GM12878 (cell line): ENCODE measurements around the gene UAP1. TPM values are rescaled to one million over a fixed set of nuclear protein-coding genes. Genes with fewer than 3 reads are reported as not detected.

Experiments used
- ATAC-seq: fragments of 200-7000 bp; cut with Tn5 transposase; 3 replicates; pipeline ENCODE4 v1.9.1; 2020; ENCODE audit warnings: mild to moderate bottlenecking, moderate library complexity
- BruUV-seq: library from RNA; stranded (reverse); fragments of 400-500 nt; replicated peaks from 2 replicates; lab custom pipeline; 2021; lab: Mats Ljungman, UMichigan
- CTCF ChIA-PET: fragments of 300-600 bp; sonication (Branson Sonifier 250); formaldehyde crosslinking; extraction: SDS; loops from one replicate; lab custom pipeline; 2021; ENCODE audit warnings: inconsistent platforms; lab: Yijun Ruan, JAX
- POLR2A ChIA-PET: fragments of 350-600 bp; formaldehyde crosslinking; extraction: SDS; loops from one replicate; lab custom pipeline; 2021; ENCODE audit warnings: inconsistent platforms; lab: Charles Lee
- RAD21 ChIA-PET: fragments of 300-600 bp; sonication (Branson Sonifier 250); formaldehyde crosslinking; loops from one replicate; lab custom pipeline; 2023; ENCODE audit warnings: antibody characterized with exemption; ENCODE audit not compliant: unreplicated experiment; lab: Charles Lee
- SMC1A ChIA-PET: fragments of 300-600 bp; sonication (Branson Sonifier 250); formaldehyde crosslinking; loops from one replicate; lab custom pipeline; 2023; ENCODE audit not compliant: unreplicated experiment, uncharacterized antibody; lab: Charles Lee
- DNase-seq: peaks from one replicate; pipeline ENCODE4 v3.0.0-alpha.2; 2011; ENCODE audit warnings: low read depth, low spot score
- FAIRE-seq: peaks from 3 replicates; lab custom pipeline; 2011; peaks lifted over from hg19 to GRCh38; lab: Jason Lieb, UNC
- H2AFZ ChIP-seq: 2 replicates; pipeline ENCODE4 v1.6.0; 2011; ENCODE audit warnings: low read depth, low read length, control low read depth; ENCODE audit not compliant: control insufficient read depth
- H3K27ac ChIP-seq: 2 replicates; pipeline ENCODE4 v1.5.1; 2011; ENCODE audit warnings: control low read depth; ENCODE audit not compliant: control insufficient read depth, insufficient read depth
- H3K27me3 ChIP-seq, 2 experiments: replicated peaks in 1 of 2; 2 replicates each; pipeline versions ENCODE4 v1.6.0 to v1.6.1; 2011; ENCODE audit warnings: low read length in 1 of 2; ENCODE audit not compliant: control insufficient read depth in 2 of 2, insufficient read depth in 2 of 2
- H3K36me3 ChIP-seq, 2 experiments: 2 replicates each; pipeline ENCODE4 v1.5.1; 2011; ENCODE audit warnings: low read length in 1 of 2; ENCODE audit not compliant: control insufficient read depth in 2 of 2, insufficient read depth in 2 of 2
- H3K4me1 ChIP-seq: 2 replicates; pipeline ENCODE4 v1.6.1; 2011; ENCODE audit warnings: mild to moderate bottlenecking, low read length, moderate library complexity, mixed read lengths; ENCODE audit not compliant: control insufficient read depth, insufficient read depth
- H3K4me2 ChIP-seq: 2 replicates; pipeline ENCODE4 v1.6.0; 2011; ENCODE audit warnings: control low read depth; ENCODE audit not compliant: control insufficient read depth, insufficient read depth
- H3K4me3 ChIP-seq: fragments of 200-600 bp; sonication (generic); 2 replicates; pipeline ENCODE4 v1.5.1; 2016
- H3K79me2 ChIP-seq: 2 replicates; pipeline ENCODE4 v1.6.0; 2011; ENCODE audit warnings: low read length; ENCODE audit not compliant: control insufficient read depth, insufficient read depth
- H3K9ac ChIP-seq: 2 replicates; pipeline ENCODE4 v1.8.0; 2011; ENCODE audit warnings: low read length, control low read depth, mixed read lengths; ENCODE audit not compliant: control insufficient read depth, insufficient read depth
- H3K9me3 ChIP-seq: replicated peaks from 3 replicates; pipeline ENCODE4 v1.5.1; 2011; ENCODE audit warnings: mild to moderate bottlenecking, low read length; ENCODE audit not compliant: control insufficient read depth, insufficient read depth
- H4K20me1 ChIP-seq: 2 replicates; pipeline ENCODE4 v1.6.0; 2011; ENCODE audit not compliant: control insufficient read depth, insufficient read depth
- ASH2L ChIP-seq: fragments of 300-600, 200-600 bp; sonication (generic); IDR thresholded peaks from 2 replicates; pipeline ENCODE4 v1.6.1; 2017; ENCODE audit warnings: low read depth, mild to moderate bottlenecking, borderline replicate concordance
- BRCA1 ChIP-seq: IDR thresholded peaks from 2 replicates; pipeline ENCODE4 v1.6.1; 2011; ENCODE audit warnings: low read depth, low read length, improper control_type of control experiment
- KAT2A ChIP-seq: conservative IDR thresholded peaks from 2 replicates; pipeline ENCODE4 v1.6.1; 2011; ENCODE audit warnings: low read depth, low read length; ENCODE audit not compliant: control insufficient read depth
- NFYB ChIP-seq: IDR thresholded peaks from 2 replicates; pipeline ENCODE4 v1.6.1; 2011; ENCODE audit warnings: low read depth, mild to moderate bottlenecking, low read length, improper control_type of control experiment, moderate library complexity; ENCODE audit not compliant: insufficient read depth
- RBBP5 ChIP-seq: fragments of 200-600 bp; sonication (generic); conservative IDR thresholded peaks from 2 replicates; pipeline ENCODE4 v1.6.1; 2016
- RCOR1 ChIP-seq: conservative IDR thresholded peaks from 2 replicates; pipeline ENCODE4 v1.6.1; 2012; ENCODE audit warnings: low read depth, low read length, improper control_type of control experiment
- SMAD1 ChIP-seq: fragments of 450-650 bp; IDR thresholded peaks from 2 replicates; pipeline ENCODE4 v1.6.1; 2018; ENCODE audit warnings: mild to moderate bottlenecking, low read depth; ENCODE audit not compliant: partially characterized antibody
- USF2 ChIP-seq: IDR thresholded peaks from 2 replicates; pipeline ENCODE4 v1.6.1; 2011; ENCODE audit warnings: low read depth, low read length, improper control_type of control experiment, borderline replicate concordance
- ZNF592 ChIP-seq: fragments of 450-650 bp; IDR thresholded peaks from 2 replicates; pipeline ENCODE4 v1.6.1; 2017; ENCODE audit warnings: mild to moderate bottlenecking, moderate library complexity
- WGBS: methylation state at CpG from one replicate; pipeline ENCODE4 v1.1.6; 2016; ENCODE audit warnings: low lambda C conversion rate; ENCODE audit not compliant: insufficient replicate concordance, insufficient coverage; ENCODE audit errors: missing lambda C conversion rate; 5-methylcytosine and 5-hydroxymethylcytosine counted together
- in situ Hi-C: fragments of 300-500 bp; cut with MboI; formaldehyde crosslinking; loops from 9 replicates; pipeline ENCODE4 v1.14.3; 2018; ENCODE audit warnings: mixed read lengths
- intact Hi-C: fragments of 100-400 bp; cut with micrococcal nuclease; formaldehyde crosslinking; loops from one replicate; pipeline ENCODE4 v1.14.2; 2022; ENCODE audit not compliant: unreplicated experiment
- polyA plus RNA-seq, 11 experiments: library from polyadenylated mRNA; depleted of rRNA in 4 of 11; unstranded in 6 of 11; stranded (reverse) in 5 of 11; fragments of >200 nt; fragmentation: Nextera tagmentation in 4 of 11; fragmentation: Illumina TruSeq in 1 of 11; extraction: Ambion mirVana in 4 of 11; extraction: Trizol in 1 of 11; gene quantifications; 1 replicate in 1 of 11; 2 replicates in 10 of 11; pipeline versions ENCODE4 v1.2.1 to v1.2.3, GENCODE V29; 2011 to 2016; ENCODE audit warnings: inconsistent platforms in 2 of 11, missing spikeins in 2 of 11, low read depth in 1 of 11
- total RNA-seq, 4 experiments: library from RNA; depleted of rRNA in 3 of 4; stranded (reverse); fragments of >200 nt in 3 of 4; fragmentation: Illumina TruSeq in 1 of 4; extraction: Trizol in 1 of 4; gene quantifications; 2 replicates each; pipeline versions ENCODE4 v1.2.1 to v1.2.3, GENCODE V29; 2013 to 2021
- TF ChIP-seq, protein P1 (sequence below): fragments of 150-350 bp; IDR thresholded peaks from 2 replicates; pipeline ENCODE4 v1.6.1; 2014; ENCODE audit warnings: mild to moderate bottlenecking, low read depth, low read length

Gene UAP1
- total and polyA plus RNA-seq, 10 of the 15 experiments (the other 5 are each of a cell fraction or from before 2014, with no cell fraction given), result 19.2 to 43.0 (median 30.7) TPM

DNA sequence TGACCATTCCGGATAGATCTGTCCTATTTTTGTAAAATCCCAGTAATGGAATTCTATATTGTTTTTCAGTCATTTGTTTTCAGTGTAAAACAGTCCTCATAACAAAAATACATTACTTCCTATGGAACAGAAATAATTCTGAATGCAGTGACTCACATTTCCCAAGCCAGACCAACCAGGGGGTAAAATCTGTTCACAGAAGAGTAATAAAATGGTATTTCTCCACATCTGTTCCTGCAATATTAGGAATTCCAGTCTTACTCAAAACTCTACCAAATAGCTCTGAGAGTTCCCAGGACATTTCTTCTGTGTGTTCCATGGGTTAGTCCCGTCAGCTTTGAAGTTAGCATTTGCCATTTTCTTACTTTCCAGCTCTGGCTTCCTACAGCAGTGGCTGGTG lies 68.1 kb downstream of the UAP1 start:
- H3K9me3 ChIP-seq, result no peaks in the 10 kb centered on the region
- TF ChIP-seq SMAD1, result no peak
- TF ChIP-seq, protein P1, sequence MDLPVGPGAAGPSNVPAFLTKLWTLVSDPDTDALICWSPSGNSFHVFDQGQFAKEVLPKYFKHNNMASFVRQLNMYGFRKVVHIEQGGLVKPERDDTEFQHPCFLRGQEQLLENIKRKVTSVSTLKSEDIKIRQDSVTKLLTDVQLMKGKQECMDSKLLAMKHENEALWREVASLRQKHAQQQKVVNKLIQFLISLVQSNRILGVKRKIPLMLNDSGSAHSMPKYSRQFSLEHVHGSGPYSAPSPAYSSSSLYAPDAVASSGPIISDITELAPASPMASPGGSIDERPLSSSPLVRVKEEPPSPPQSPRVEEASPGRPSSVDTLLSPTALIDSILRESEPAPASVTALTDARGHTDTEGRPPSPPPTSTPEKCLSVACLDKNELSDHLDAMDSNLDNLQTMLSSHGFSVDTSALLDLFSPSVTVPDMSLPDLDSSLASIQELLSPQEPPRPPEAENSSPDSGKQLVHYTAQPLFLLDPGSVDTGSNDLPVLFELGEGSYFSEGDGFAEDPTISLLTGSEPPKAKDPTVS, result no peak
- TF ChIP-seq ZNF592, result no peak
- no peak for TF ChIP-seq NFYB
- no peak for TF ChIP-seq BRCA1
- TF ChIP-seq RBBP5, result no peak
- TF ChIP-seq RCOR1, result no peak
- TF ChIP-seq ASH2L, result no peak
- no peak for TF ChIP-seq KAT2A
- TF ChIP-seq USF2, result no peak
- peaks cover 2% of the 10 kb centered on the region; the same call in 1 of the 2 replicates for H3K79me2 ChIP-seq
- no peaks in the 10 kb centered on the region for H3K36me3 ChIP-seq
- H3K27me3 ChIP-seq, result no peaks in the 10 kb centered on the region
- ChIA-PET CTCF (interaction anchor here (0.7 to 9.3 kb wide), 11 partner anchors 8 to 272 kb away, joined by 3 to 79 read pairs (median 4); no protein-coding TSS in a partner anchor), POLR2A (interaction anchor here (1.0 to 1.7 kb wide), 5 partner anchors 9 to 66 kb away, joined by 3 to 4 read pairs (median 3); no protein-coding TSS in a partner anchor), RAD21 (interaction anchor here (0.7 to 5.3 kb wide), 11 partner anchors 11 to 272 kb away, joined by 3 to 39 read pairs (median 13); no protein-coding TSS in a partner anchor), SMC1A (interaction anchor here (0.8 to 9.1 kb wide), 15 partner anchors 10 to 269 kb away, joined by 3 to 80 read pairs (median 11); no protein-coding TSS in a partner anchor)
- no peaks in the 10 kb centered on the region for H4K20me1 ChIP-seq
- ATAC-seq (no peak), DNase-seq (no peak), FAIRE-seq (no peak)
- H3K4me2 ChIP-seq, result no peak overlapping the region
- H2AFZ ChIP-seq, result no peak overlapping the region; the same call in 1 of the 2 replicates
- H3K4me3 ChIP-seq, result no peak overlapping the region
- no peak overlapping the region; the same call in 1 of the 2 replicates for H3K9ac ChIP-seq
- WGBS, result 100% methylated on average over 2 of the region's 2 CpGs
- in situ Hi-C loops (no loop called here), intact Hi-C loops (loop anchor here (5.0 kb wide), 2 partner anchors 163 to 693 kb away; partner anchors contain the start of genes HSD17B7 and NUF2)
- H3K4me1 ChIP-seq, result peaks cover 38% of the 10 kb centered on the region
- peak overlapping the region; percentile 63; the same call in 1 of the 2 replicates for H3K27ac ChIP-seq
- BruUV-seq, result no TSS peak
